Naive thymus-derived CD4-positive, alpha-beta T cell (primary cell): ENCODE data around the gene B4GALNT4. TPM values are rescaled to one million over a fixed set of nuclear protein-coding genes. Genes with fewer than 3 reads are reported as not detected.
A peak's percentile ranks its signal among the peaks of the same experiment; 100 is the strongest.

ENCODE experiments used
- ATAC-seq: fragments of 150-1000 bp; cut with Tn5 transposase; 2 replicates; pipeline ENCODE4 v1.10.0; 2021; ENCODE audit warnings: mild to moderate bottlenecking, moderate library complexity
- CTCF ChIA-PET: fragments of 350-600 bp; sonication (Branson Sonifier 250); formaldehyde crosslinking; loops from one replicate; lab custom pipeline; 2021; ENCODE audit warnings: antibody characterized with exemption; lab: Charles Lee
- POLR2A ChIA-PET: fragments of 350-600 bp; sonication (Branson Sonifier 250); formaldehyde crosslinking; loops from one replicate; lab custom pipeline; 2021; ENCODE audit warnings: antibody characterized with exemption, inconsistent platforms; lab: Charles Lee
- DNase-seq, 9 donors: peaks; one replicate each; pipeline versions ENCODE4 v3.0.0 to v3.0.0-alpha.2; 2020 to 2022; ENCODE audit warnings: mixed read lengths in 1 of 9
- H3K27ac ChIP-seq: one replicate; pipeline ENCODE4 v1.7.0; 2013; ENCODE audit warnings: mild to moderate bottlenecking, low read depth, low read length, moderate library complexity
- H3K27me3 ChIP-seq, 2 donors: one replicate each; pipeline ENCODE4 v1.7.0; 2013; ENCODE audit warnings: low read length in 2 of 2, mild to moderate bottlenecking in 2 of 2, moderate library complexity in 2 of 2; ENCODE audit not compliant: control insufficient read depth in 2 of 2, insufficient read depth in 2 of 2
- H3K36me3 ChIP-seq, 3 experiments: 1 replicate in 2 of 3; 2 replicates in 1 of 3; pipeline ENCODE4 v1.7.0; 2013; ENCODE audit warnings: low read length in 3 of 3, mild to moderate bottlenecking in 3 of 3, moderate library complexity in 1 of 3; ENCODE audit not compliant: insufficient read depth in 3 of 3, control insufficient read depth in 2 of 3
- H3K4me1 ChIP-seq, 2 donors: one replicate each; pipeline ENCODE4 v1.7.0; 2013; ENCODE audit warnings: low read length in 2 of 2, mild to moderate bottlenecking in 2 of 2, moderate library complexity in 1 of 2; ENCODE audit not compliant: control insufficient read depth in 2 of 2, insufficient read depth in 2 of 2
- H3K4me3 ChIP-seq: 2 replicates; pipeline ENCODE4 v1.7.0; 2013; ENCODE audit warnings: mild to moderate bottlenecking, low read length
- H3K9me3 ChIP-seq, 3 experiments: 1 replicate in 2 of 3; 2 replicates in 1 of 3; pipeline ENCODE4 v1.7.0; 2013; ENCODE audit warnings: low read length in 3 of 3; ENCODE audit not compliant: control insufficient read depth in 2 of 3
- H3K27ac Mint-ChIP-seq, 9 donors: one replicate each; pipeline ENCODE4 v1.8.0; 2020 to 2022; ENCODE audit warnings: mixed read lengths in 9 of 9, mild to moderate bottlenecking in 8 of 9, moderate library complexity in 5 of 9, inconsistent platforms in 2 of 9
- H3K27me3 Mint-ChIP-seq, 5 donors: one replicate each; pipeline ENCODE4 v1.8.0; 2021 to 2022; ENCODE audit warnings: mixed read lengths in 5 of 5, mild to moderate bottlenecking in 1 of 5
- H3K36me3 Mint-ChIP-seq, 5 donors: one replicate each; pipeline ENCODE4 v1.8.0; 2020 to 2022; ENCODE audit warnings: mixed read lengths in 5 of 5, mild to moderate bottlenecking in 3 of 5, inconsistent platforms in 1 of 5
- H3K4me1 Mint-ChIP-seq, 7 donors: one replicate each; pipeline ENCODE4 v1.8.0; 2020 to 2022; ENCODE audit warnings: mixed read lengths in 7 of 7, mild to moderate bottlenecking in 3 of 7, inconsistent platforms in 1 of 7
- H3K4me3 Mint-ChIP-seq, 10 donors: one replicate each; pipeline ENCODE4 v1.8.0; 2020 to 2022; ENCODE audit warnings: mild to moderate bottlenecking in 10 of 10, mixed read lengths in 10 of 10, moderate library complexity in 6 of 10, inconsistent platforms in 2 of 10
- H3K9me3 Mint-ChIP-seq, 11 donors: one replicate each; pipeline ENCODE4 v1.8.0; 2020 to 2022; ENCODE audit warnings: mixed read lengths in 11 of 11, mild to moderate bottlenecking in 4 of 11, inconsistent platforms in 1 of 11, moderate library complexity in 1 of 11
- intact Hi-C, 2 donors: fragments of 100-400 bp; cut with micrococcal nuclease; formaldehyde crosslinking; loops; one replicate each; pipeline ENCODE4 v1.15.1; 2023
- polyA plus RNA-seq, 2 donors: library from polyadenylated mRNA; unstranded; fragments of 300-500 nt; fragmentation: Illumina TruSeq; gene quantifications; one replicate each; pipeline ENCODE4 v1.2.3, GENCODE V29; 2021
- total RNA-seq, 6 experiments: library from RNA in 5 of 6; stranded (reverse) in 5 of 6; gene quantifications; 1 replicate in 5 of 6; 2 replicates in 1 of 6; pipeline ENCODE4 v1.2.3 and lab custom pipeline; 2021 to 2026

B4GALNT4 gene
- total and polyA plus RNA-seq, 7 experiments from 2014 or later: 0.14 to 11.8 (median 2.6) TPM; not detected in 1

DNA sequence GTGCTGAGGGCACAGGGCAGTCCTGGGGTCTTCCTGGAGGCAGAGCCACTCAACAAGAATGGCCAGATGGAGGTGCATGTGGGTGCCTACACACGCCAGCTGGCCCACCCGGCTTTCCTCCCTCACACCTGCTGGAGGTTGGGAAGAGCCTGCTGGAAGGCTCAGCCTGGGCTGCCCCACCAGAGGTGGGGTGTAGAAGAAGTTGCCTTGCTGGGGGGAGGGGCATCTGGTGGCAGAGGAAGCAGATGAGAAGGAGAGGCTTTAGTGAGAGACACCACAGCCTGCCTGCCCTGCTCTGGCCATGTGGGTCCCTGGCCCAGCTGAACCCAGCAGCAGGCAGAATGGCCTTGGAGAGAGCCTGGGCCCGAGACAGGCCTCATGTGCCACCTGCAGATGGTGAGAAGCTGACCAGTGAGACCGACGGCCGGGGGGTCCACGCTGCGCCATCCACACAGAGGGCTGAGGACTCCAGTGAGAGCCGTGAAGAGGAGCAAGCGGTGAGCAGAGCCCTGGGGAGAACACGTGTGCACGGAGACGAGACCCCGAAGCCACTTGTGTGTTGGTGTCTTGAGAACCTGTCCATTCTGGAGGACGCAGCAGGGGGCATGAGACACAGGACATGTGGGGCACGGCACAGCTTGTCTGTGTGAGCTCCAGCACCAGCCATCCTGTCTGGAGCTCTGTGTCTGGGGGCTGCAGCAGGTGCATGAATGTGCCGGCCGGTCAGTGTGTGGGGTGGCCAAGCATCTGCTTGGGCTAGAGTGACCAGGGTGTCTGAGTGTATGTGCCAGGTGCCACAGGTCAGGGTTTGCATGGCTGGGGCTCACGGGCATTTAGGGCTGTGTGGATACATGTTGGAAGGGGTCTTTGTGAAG lies 2.7 kb downstream of the B4GALNT4 start:
- Mint-ChIP-seq H3K27me3 (peaks cover 10 to 36% (median 17%) of the 10 kb centered on the region in 5 donors), H3K9me3 (peaks cover 0 to 6% (median 0%) of the 10 kb centered on the region in 11 donors), H3K4me1 (peaks cover 0 to 32% (median 14%) of the 10 kb centered on the region in 7 donors), H3K4me3 (peak overlapping the region in 2 of 10 donors; percentile 16 to 23), H3K27ac (peak overlapping the region in 2 of 9 donors; percentile 55 to 72), H3K36me3 (peaks cover 0 to 7% (median 0%) of the 10 kb centered on the region in 5 donors)
- no peak for DNase-seq
- Histone ChIP-seq H3K36me3 (no peaks in the 10 kb centered on the region), H3K9me3 (no peaks in the 10 kb centered on the region), H3K4me1 (peaks cover 0 to 10% of the 10 kb centered on the region in 2 donors), H3K27me3 (peaks cover 3 to 7% of the 10 kb centered on the region in 2 donors), H3K4me3 (no peak overlapping the region), H3K27ac (no peak overlapping the region)
- no peak for ATAC-seq
- intact Hi-C loops: no loop called here
- ChIA-PET POLR2A (interaction anchor here (1.0 kb wide), 1 partner anchor 33 kb away, joined by 3 read pairs; no protein-coding TSS in a partner anchor), CTCF (interaction anchor here (0.5 to 1.4 kb wide), 2 partner anchors 8 to 93 kb away, joined by 3 to 7 read pairs; no protein-coding TSS in a partner anchor)

GRCh38 chr11:372809-373715 lies 3.8 kb downstream of the B4GALNT4 start:
- Mint-ChIP-seq H3K27ac (no peak overlapping the region), H3K27me3 (peaks cover under 1 to 25% (median 6%) of the 10 kb centered on the region in 5 donors), H3K36me3 (peaks cover 0 to 7% (median 0%) of the 10 kb centered on the region in 5 donors), H3K9me3 (peaks cover 0 to 6% (median 0%) of the 10 kb centered on the region in 11 donors), H3K4me1 (peaks cover 0 to 23% (median 11%) of the 10 kb centered on the region in 7 donors), H3K4me3 (no peak overlapping the region)
- ChIA-PET CTCF (interaction anchor here (1.4 kb wide), 1 partner anchor 9 kb away, joined by 7 read pairs; no protein-coding TSS in a partner anchor), POLR2A (no interaction called here)
- no peak for DNase-seq
- H3K27me3 ChIP-seq: peaks cover 3% of the 10 kb centered on the region in 2 donors
- intact Hi-C loops: no loop called here
- no peak for ATAC-seq
- H3K4me3 ChIP-seq: no peak overlapping the region
- H3K9me3 ChIP-seq: no peaks in the 10 kb centered on the region
- H3K36me3 ChIP-seq: no peaks in the 10 kb centered on the region
- no peak overlapping the region for H3K27ac ChIP-seq
- H3K4me1 ChIP-seq: peaks cover 0 to 7% of the 10 kb centered on the region in 2 donors

- no peaks in the 10 kb centered on the region for H3K9me3 ChIP-seq
- Mint-ChIP-seq H3K27ac (peak overlapping the region in 6 of 9 donors; percentile 39 to 83 (median 78)), H3K27me3 (peaks cover 0 to 19% (median 6%) of the 10 kb centered on the region in 5 donors), H3K4me3 (no peak overlapping the region), H3K4me1 (peaks cover 0 to 16% (median 5%) of the 10 kb centered on the region in 7 donors), H3K9me3 (peaks cover 0 to 6% (median 0%) of the 10 kb centered on the region in 11 donors), H3K36me3 (peaks cover 0 to 5% (median 0%) of the 10 kb centered on the region in 5 donors)
- DNase-seq (no peak), ATAC-seq (no peak)
- H3K4me3 ChIP-seq: no peak overlapping the region
- H3K27ac ChIP-seq: no peak overlapping the region
- no peaks in the 10 kb centered on the region for H3K36me3 ChIP-seq
- no peaks in the 10 kb centered on the region for H3K4me1 ChIP-seq
- intact Hi-C loops: no loop called here
- ChIA-PET POLR2A (no interaction called here), CTCF (no interaction called here)
- H3K27me3 ChIP-seq: no peaks in the 10 kb centered on the region
Observed at GRCh38 chr11:373716-374551, 4.6 kb downstream of the B4GALNT4 start.

GRCh38 chr11:375065-376025 lies 6.0 kb downstream of the B4GALNT4 start:
- POLR2A ChIA-PET: no interaction called here

DNA sequence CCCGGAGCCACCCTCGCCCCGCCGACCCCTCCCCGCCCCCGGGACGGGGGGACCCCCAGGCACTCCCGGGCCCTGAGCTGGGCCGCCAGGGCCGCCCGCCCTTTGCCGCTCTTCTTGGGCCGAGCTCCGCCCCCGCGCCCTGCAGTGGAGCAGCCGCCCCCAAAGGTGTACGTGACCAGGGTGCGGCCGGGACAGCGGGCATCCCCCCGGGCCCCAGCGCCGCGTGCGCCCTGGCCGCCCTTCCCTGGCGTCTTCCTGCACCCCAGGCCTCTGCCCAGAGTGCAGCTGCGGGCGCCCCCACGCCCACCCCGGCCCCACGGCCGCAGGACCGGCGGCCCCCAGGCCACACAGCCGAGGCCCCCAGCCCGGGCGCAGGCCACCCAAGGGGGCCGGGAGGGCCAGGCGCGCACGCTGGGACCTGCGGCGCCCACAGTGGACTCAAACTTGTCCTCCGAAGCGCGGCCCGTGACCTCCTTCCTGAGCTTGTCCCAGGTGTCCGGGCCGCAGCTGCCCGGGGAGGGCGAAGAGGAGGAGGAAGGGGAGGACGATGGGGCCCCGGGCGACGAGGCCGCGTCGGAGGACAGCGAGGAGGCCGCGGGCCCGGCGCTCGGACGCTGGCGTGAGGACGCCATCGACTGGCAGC lies 7.4 kb downstream of the B4GALNT4 start:
- H3K4me3 ChIP-seq: no peak overlapping the region
- no peaks in the 10 kb centered on the region for H3K27me3 ChIP-seq
- Mint-ChIP-seq H3K27ac (no peak overlapping the region), H3K9me3 (peaks cover 0 to 6% (median 0%) of the 10 kb centered on the region in 11 donors), H3K4me3 (no peak overlapping the region), H3K27me3 (peaks cover 0 to 10% (median 0%) of the 10 kb centered on the region in 5 donors), H3K4me1 (peaks cover 0 to 6% (median 0%) of the 10 kb centered on the region in 7 donors), H3K36me3 (peaks cover 0 to 5% (median 0%) of the 10 kb centered on the region in 5 donors)
- ATAC-seq (peak; percentile 2), DNase-seq (no peak)
- no peaks in the 10 kb centered on the region for H3K4me1 ChIP-seq
- ChIA-PET POLR2A (no interaction called here), CTCF (no interaction called here)
- intact Hi-C loops: no loop called here
- no peaks in the 10 kb centered on the region for H3K36me3 ChIP-seq
- H3K27ac ChIP-seq: no peak overlapping the region
- H3K9me3 ChIP-seq: no peaks in the 10 kb centered on the region

More at GRCh38 chr11:375065-376025, 6.0 kb downstream of the B4GALNT4 start:
- Mint-ChIP-seq H3K4me1 (peaks cover 0 to 11% (median 2%) of the 10 kb centered on the region in 7 donors), H3K4me3 (no peak overlapping the region), H3K27me3 (peaks cover 0 to 15% (median 2%) of the 10 kb centered on the region in 5 donors), H3K27ac (no peak overlapping the region), H3K36me3 (peaks cover 0 to 5% (median 0%) of the 10 kb centered on the region in 5 donors), H3K9me3 (peaks cover 0 to 6% (median 0%) of the 10 kb centered on the region in 11 donors)
- no peaks in the 10 kb centered on the region for H3K36me3 ChIP-seq
- H3K27me3 ChIP-seq: no peaks in the 10 kb centered on the region
- DNase-seq: no peak
- CTCF ChIA-PET: no interaction called here
- H3K4me1 ChIP-seq: no peaks in the 10 kb centered on the region
- H3K4me3 ChIP-seq: no peak overlapping the region
- no peaks in the 10 kb centered on the region for H3K9me3 ChIP-seq
- ATAC-seq: no peak
- no peak overlapping the region for H3K27ac ChIP-seq
- intact Hi-C loops: no loop called here
